SK-MEL-5 (cell line): Measurements from ENCODE around the gene TMEM269. TPM values are rescaled to one million over a fixed set of nuclear protein-coding genes. Genes with fewer than 3 reads are reported as not detected.

Experiments
- total RNA-seq: library from RNA; depleted of rRNA; stranded (reverse); fragments of >200 nt; shearing (Covaris generic); gene quantifications from 2 replicates; pipeline ENCODE4 v1.2.3, GENCODE V29; 2014; rRNA removed

The TMEM269 gene
- total RNA-seq, 1 experiment from 2014 or later: not detected

Other genes starting within 250 kb of the TMEM269 start
- gene PPIH, start 126.6 kb upstream of the TMEM269 start, total RNA-seq: 25.8 and 30.3 TPM in 2 replicates
- 975 and 1,067 TPM in 2 replicates for gene YBX1, start 102.6 kb upstream of the TMEM269 start, total RNA-seq
- not detected in 2 replicates for gene CLDN19, start 44.8 kb upstream of the TMEM269 start, total RNA-seq
- gene P3H1, start 18.0 kb upstream of the TMEM269 start, total RNA-seq: 29.8 and 33.7 TPM in 2 replicates
- 1.8 and 2.5 TPM in 2 replicates for gene C1orf50, start 17.7 kb upstream of the TMEM269 start, total RNA-seq
- gene ERMAP, start 32.1 kb downstream of the TMEM269 start, total RNA-seq: 1.7 and 2.3 TPM in 2 replicates
- 10.1 and 11.5 TPM in 2 replicates for gene SVBP, start 32.4 kb downstream of the TMEM269 start, total RNA-seq
- 10.1 and 11.3 TPM in 2 replicates for gene ZNF691, start 61.6 kb downstream of the TMEM269 start, total RNA-seq
- 30.4 and 40.6 TPM in 2 replicates for gene SLC2A1, start 173.9 kb downstream of the TMEM269 start, total RNA-seq